Measurements from ENCODE around the gene ZMIZ1.

DNA sequence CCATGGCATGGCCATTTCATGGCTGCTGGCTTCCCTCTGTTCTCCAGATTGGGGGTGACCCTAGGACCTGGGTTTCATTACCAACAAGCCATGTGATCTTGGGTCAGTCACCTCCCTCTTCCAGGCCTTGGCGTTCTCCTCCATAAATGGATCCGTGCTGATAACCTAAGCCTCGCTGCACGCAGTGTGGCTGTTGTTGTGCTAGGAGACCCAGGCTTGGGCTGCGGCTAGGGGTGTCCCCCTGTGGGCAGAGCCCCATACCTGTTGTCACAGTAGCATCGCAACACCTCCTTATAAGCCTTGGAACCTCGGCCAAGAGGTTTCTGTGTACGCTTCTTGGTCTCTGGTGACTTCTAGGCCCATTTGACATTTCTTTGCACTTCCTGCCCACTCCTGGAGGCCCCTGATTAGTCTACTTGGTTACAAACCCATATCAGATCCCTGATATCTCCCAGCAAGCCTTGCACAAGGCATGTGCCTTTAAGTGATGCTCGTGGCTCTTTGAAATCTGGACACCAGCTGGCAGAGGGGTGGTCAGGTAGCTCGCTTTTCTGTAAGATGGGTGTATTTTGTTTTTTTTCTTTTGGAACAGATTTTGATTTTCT is 23.6 kb downstream of the ZMIZ1 start:
- TF ChIP-seq, protein P1, sequence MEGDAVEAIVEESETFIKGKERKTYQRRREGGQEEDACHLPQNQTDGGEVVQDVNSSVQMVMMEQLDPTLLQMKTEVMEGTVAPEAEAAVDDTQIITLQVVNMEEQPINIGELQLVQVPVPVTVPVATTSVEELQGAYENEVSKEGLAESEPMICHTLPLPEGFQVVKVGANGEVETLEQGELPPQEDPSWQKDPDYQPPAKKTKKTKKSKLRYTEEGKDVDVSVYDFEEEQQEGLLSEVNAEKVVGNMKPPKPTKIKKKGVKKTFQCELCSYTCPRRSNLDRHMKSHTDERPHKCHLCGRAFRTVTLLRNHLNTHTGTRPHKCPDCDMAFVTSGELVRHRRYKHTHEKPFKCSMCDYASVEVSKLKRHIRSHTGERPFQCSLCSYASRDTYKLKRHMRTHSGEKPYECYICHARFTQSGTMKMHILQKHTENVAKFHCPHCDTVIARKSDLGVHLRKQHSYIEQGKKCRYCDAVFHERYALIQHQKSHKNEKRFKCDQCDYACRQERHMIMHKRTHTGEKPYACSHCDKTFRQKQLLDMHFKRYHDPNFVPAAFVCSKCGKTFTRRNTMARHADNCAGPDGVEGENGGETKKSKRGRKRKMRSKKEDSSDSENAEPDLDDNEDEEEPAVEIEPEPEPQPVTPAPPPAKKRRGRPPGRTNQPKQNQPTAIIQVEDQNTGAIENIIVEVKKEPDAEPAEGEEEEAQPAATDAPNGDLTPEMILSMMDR (IDR thresholded peaks at IDR 0.05; ENCODE audit: low read depth, low read length), result no peak
- TF ChIP-seq, protein P2, sequence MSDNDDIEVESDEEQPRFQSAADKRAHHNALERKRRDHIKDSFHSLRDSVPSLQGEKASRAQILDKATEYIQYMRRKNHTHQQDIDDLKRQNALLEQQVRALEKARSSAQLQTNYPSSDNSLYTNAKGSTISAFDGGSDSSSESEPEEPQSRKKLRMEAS (IDR thresholded peaks at IDR 0.05; ENCODE audit: low read depth, low read length), result no peak
- TF ChIP-seq POLR2A (IDR thresholded peaks at IDR 0.05; ENCODE audit: extremely low read depth, insufficient read length) (no peak), MYC (IDR thresholded peaks at IDR 0.05; ENCODE audit: low read depth, low read length) (no peak)

Measured in NB4 (cell line).